Upper lobe of left lung (tissue), 4 donors: ENCODE measurements around the gene PRND.

ENCODE experiments used
- EP300 ChIP-seq, 4 donors: sonication (generic); formaldehyde crosslinking; IDR thresholded peaks; one replicate each; pipeline ENCODE4 v1.5.1; 2017; ENCODE audit warnings: antibody characterized with exemption in 4 of 4, control low read depth in 2 of 4
- POLR2A ChIP-seq, 4 donors: fragments of 450-650 bp; IDR thresholded peaks; one replicate each; pipeline ENCODE4 v1.5.1; 2016 to 2017; ENCODE audit warnings: antibody characterized with exemption in 4 of 4, mild to moderate bottlenecking in 2 of 4
- TF ChIP-seq, protein P1 (sequence below), 6 experiments: fragments of 450-650 bp in 4 of 6; fragments of 200-600 bp in 2 of 6; sonication (generic) in 2 of 6; IDR thresholded peaks; one replicate each; pipeline ENCODE4 v1.5.1; 2016 to 2019; ENCODE audit warnings: antibody characterized with exemption in 6 of 6

DNA sequence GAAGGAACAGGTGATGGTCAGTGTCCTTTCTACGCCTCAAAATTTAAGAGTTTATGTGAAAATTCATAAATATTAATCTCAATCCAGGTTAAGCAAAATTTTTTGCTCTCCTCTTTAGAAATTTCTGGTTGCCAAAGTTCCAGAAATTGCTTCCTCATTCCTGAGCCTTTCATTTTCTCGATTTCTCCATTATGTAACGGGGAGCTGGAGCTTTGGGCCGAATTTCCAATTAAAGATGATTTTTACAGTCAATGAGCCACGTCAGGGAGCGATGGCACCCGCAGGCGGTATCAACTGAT is 35.8 kb upstream of the PRND start:
- TF ChIP-seq, protein P1, sequence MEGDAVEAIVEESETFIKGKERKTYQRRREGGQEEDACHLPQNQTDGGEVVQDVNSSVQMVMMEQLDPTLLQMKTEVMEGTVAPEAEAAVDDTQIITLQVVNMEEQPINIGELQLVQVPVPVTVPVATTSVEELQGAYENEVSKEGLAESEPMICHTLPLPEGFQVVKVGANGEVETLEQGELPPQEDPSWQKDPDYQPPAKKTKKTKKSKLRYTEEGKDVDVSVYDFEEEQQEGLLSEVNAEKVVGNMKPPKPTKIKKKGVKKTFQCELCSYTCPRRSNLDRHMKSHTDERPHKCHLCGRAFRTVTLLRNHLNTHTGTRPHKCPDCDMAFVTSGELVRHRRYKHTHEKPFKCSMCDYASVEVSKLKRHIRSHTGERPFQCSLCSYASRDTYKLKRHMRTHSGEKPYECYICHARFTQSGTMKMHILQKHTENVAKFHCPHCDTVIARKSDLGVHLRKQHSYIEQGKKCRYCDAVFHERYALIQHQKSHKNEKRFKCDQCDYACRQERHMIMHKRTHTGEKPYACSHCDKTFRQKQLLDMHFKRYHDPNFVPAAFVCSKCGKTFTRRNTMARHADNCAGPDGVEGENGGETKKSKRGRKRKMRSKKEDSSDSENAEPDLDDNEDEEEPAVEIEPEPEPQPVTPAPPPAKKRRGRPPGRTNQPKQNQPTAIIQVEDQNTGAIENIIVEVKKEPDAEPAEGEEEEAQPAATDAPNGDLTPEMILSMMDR (IDR thresholded peaks at IDR 0.05): peak in 1 of 6 experiments; percentile 7
- no peak for TF ChIP-seq EP300 (IDR thresholded peaks at IDR 0.05)
- TF ChIP-seq POLR2A (IDR thresholded peaks at IDR 0.05): no peak
